Ovary (tissue), 9 donors: ENCODE results near the gene AUTS2. TPM values are rescaled to one million over a fixed set of nuclear protein-coding genes. Genes with fewer than 3 reads are reported as not detected.

Source experiments
- DNase-seq, 5 donors: peaks; one replicate each; pipeline ENCODE4 v3.0.0-alpha.2; 2019 to 2020
- H3K27ac ChIP-seq, 2 donors: fragments of 200-600 bp; one replicate each; pipeline versions ENCODE4 v1.5.1 to v1.8.0; 2019 to 2022
- H3K27me3 ChIP-seq: fragments of 200-600 bp; one replicate; pipeline ENCODE4 v1.8.0; 2022
- H3K36me3 ChIP-seq: fragments of 200-600 bp; sonication (generic); one replicate; pipeline ENCODE4 v1.5.1; 2019
- H3K4me1 ChIP-seq: one replicate; pipeline ENCODE4 v1.8.1; 2013; ENCODE audit warnings: mild to moderate bottlenecking, moderate library complexity; ENCODE audit not compliant: insufficient read depth
- H3K4me3 ChIP-seq: fragments of 200-600 bp; sonication (generic); one replicate; pipeline ENCODE4 v1.5.1; 2017
- H3K9me3 ChIP-seq, 2 donors: fragments of 200-600 bp in 1 of 2; sonication (generic) in 1 of 2; one replicate each; pipeline versions ENCODE4 v1.5.1 to v1.8.1; 2013 to 2019; ENCODE audit warnings: mild to moderate bottlenecking in 1 of 2, moderate library complexity in 1 of 2
- EP300 ChIP-seq: sonication (generic); formaldehyde crosslinking; IDR thresholded peaks from one replicate; pipeline ENCODE4 v1.6.1; 2017; ENCODE audit warnings: antibody characterized with exemption
- POLR2A ChIP-seq: fragments of 450-650 bp; IDR thresholded peaks from one replicate; pipeline ENCODE4 v1.6.1; 2017; ENCODE audit warnings: antibody characterized with exemption, mild to moderate bottlenecking, moderate library complexity
- WGBS, 3 donors: extraction: QIAGEN DNeasy Blood & Tissue Kit in 1 of 3; methylation state at CpG; one replicate each; pipeline versions ENCODE4 v1.1.5 to v1.1.7; 2013 to 2017; 5-methylcytosine and 5-hydroxymethylcytosine counted together
- intact Hi-C, 4 donors: fragments of 100-400 bp; cut with DNase I; formaldehyde crosslinking; loops; one replicate each; pipeline versions ENCODE4 v1.11.0 to v1.15.1; 2022 to 2023
- polyA plus RNA-seq, 2 donors: library from polyadenylated mRNA; stranded (reverse); fragments of 200-250 nt in 1 of 2; fragments of 350-450 nt in 1 of 2; fragmentation: Illumina TruSeq in 1 of 2; extraction: RNeasy Lipid Tissue Mini Kit (QIAGEN cat#74804) in 1 of 2; gene quantifications; one replicate each; pipeline ENCODE4 v1.2.3, GENCODE V29; 2013 to 2014
- total RNA-seq, 7 donors: library from RNA; depleted of rRNA in 2 of 7; stranded (reverse); fragments of >200 nt in 2 of 7; fragmentation: NEBNext Ultra II Directional in 3 of 7; extraction: Animal tissue kit (Norgen Biotek cat#: 25700) in 3 of 7; gene quantifications; one replicate each; pipeline versions ENCODE4 v1.1.0 to v1.2.4, GENCODE V29; 2016 to 2023
- TF ChIP-seq, protein P1 (sequence below), 3 donors: fragments of 450-650 bp in 2 of 3; fragments of 200-600 bp in 1 of 3; IDR thresholded peaks; one replicate each; pipeline versions ENCODE4 v1.5.1 to v1.8.0; 2016 to 2022; ENCODE audit warnings: antibody characterized with exemption in 3 of 3, mild to moderate bottlenecking in 1 of 3
- donor health status: DM: no; HTN: no; CAD: no; lungs with moderate emphysema.
- donor health status: DM: no; HTN: no; CAD: no.
- donor health status: Bipolar disorder and iron deficiency.
- donor health status: DM: yes; HTN: yes; CAD: no.
- donor health status: DM: no; HTN: no; CAD: no.
- donor health status: DM: yes; HTN: yes; CAD: no.

AUTS2 gene
- total and polyA plus RNA-seq, 9 donors, result 18.3 to 60.9 (median 44.9) TPM

DNA sequence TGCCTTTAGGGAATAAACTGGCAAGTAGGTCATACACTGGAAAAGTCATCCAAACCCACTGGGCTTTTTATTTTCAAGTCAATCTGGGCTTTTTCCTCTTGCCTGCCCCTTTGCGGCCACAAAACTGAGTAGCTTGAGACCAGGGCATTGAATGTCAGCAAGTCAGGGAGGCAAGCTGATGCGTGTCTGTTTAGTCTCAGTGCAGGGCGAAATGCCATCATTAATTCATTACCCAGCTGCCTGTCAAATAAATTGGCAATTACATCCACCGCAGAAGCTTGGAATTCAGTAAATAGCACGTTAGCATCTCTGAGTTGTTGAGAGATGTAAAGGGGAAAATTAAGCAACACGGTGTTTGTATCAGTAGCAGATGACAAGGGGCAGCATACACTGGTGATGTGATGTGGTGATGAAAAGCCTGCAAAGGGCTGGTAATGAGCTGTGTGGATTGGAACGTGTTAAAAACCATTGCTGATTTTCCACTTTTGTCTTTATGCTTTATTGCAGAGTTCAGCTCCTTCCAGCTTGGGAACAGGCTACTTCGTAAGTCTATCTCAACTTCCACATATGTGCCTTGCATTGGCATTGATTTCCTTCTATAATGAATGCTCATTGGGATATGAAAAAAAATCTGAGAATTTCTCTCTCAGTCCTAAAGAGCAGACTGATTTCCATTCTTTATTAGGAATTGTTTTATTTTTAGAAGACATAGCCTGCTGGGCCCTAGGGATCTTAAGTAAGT lies 535.9 kb downstream of the AUTS2 start:
- WGBS, 3 donors, result 84 to 87% (median 87%) methylated on average over 8 of the region's 8 CpGs

DNA sequence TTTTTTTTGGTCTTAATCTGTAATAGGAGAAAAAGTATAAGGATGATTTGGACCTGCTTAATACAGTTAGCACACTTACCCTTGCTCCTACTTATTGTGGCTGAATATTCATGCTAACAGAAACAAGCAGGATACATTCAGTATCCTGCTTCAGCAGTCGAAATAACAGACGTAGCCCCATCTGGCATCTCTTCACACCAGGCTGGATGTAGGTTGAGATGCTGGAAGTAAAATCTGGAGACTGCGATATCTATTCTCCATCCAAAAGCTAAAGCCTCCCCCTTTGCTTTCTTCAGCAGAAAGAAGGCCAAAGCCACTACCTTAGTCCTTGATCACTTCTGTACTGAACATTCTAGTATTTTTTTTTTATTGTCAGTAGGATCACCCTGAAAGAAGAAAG lies 537.4 kb downstream of the AUTS2 start:
- no peak for DNase-seq
- no peak for TF ChIP-seq EP300
- TF ChIP-seq, protein P1, sequence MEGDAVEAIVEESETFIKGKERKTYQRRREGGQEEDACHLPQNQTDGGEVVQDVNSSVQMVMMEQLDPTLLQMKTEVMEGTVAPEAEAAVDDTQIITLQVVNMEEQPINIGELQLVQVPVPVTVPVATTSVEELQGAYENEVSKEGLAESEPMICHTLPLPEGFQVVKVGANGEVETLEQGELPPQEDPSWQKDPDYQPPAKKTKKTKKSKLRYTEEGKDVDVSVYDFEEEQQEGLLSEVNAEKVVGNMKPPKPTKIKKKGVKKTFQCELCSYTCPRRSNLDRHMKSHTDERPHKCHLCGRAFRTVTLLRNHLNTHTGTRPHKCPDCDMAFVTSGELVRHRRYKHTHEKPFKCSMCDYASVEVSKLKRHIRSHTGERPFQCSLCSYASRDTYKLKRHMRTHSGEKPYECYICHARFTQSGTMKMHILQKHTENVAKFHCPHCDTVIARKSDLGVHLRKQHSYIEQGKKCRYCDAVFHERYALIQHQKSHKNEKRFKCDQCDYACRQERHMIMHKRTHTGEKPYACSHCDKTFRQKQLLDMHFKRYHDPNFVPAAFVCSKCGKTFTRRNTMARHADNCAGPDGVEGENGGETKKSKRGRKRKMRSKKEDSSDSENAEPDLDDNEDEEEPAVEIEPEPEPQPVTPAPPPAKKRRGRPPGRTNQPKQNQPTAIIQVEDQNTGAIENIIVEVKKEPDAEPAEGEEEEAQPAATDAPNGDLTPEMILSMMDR (IDR thresholded peaks at IDR 0.05), result no peak
- no peak for TF ChIP-seq POLR2A
- no peak overlapping the region for H3K4me3 ChIP-seq
- H3K36me3 ChIP-seq, result no peaks in the 10 kb centered on the region
- intact Hi-C loops, result no loop called here
- no peaks in the 10 kb centered on the region for H3K27me3 ChIP-seq
- no peaks in the 10 kb centered on the region for H3K4me1 ChIP-seq
- 80 to 86% (median 83%) methylated on average over 3 of the region's 3 CpGs for WGBS, 3 donors
- no peaks in the 10 kb centered on the region for H3K9me3 ChIP-seq
- no peak overlapping the region for H3K27ac ChIP-seq

More for the DNA sequence above, 535.9 kb downstream of the AUTS2 start:
- intact Hi-C loops, result no loop called here
- Histone ChIP-seq H3K27ac (no peak overlapping the region), H3K36me3 (no peaks in the 10 kb centered on the region), H3K4me3 (no peak overlapping the region), H3K9me3 (no peaks in the 10 kb centered on the region), H3K4me1 (no peaks in the 10 kb centered on the region), H3K27me3 (no peaks in the 10 kb centered on the region)
- no peak for DNase-seq
- TF ChIP-seq POLR2A (no peak), EP300 (no peak)
- TF ChIP-seq, protein P1 (IDR thresholded peaks at IDR 0.05), result no peak

DNA sequence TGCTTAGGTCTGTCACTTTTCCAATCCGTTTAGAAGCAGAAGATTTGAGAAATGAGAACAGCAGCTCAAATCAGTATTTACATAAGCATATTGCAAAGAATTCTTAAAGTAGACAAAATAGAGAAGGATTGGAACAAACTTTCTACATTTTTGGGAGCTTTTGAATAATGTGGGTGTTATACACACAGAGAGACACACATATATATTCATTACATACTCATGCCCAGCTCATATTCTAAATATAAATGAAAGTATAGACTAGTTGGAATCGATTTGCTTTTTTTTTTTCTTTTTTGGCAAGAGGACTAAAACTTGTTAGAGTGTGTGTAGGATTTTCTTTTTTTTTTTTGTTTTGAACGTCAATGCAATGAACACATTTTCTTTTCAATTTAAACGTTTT lies 538.9 kb downstream of the AUTS2 start:
- Histone ChIP-seq H3K27me3 (no peaks in the 10 kb centered on the region), H3K36me3 (no peaks in the 10 kb centered on the region), H3K4me3 (no peak overlapping the region), H3K27ac (no peak overlapping the region), H3K9me3 (no peaks in the 10 kb centered on the region), H3K4me1 (no peaks in the 10 kb centered on the region)
- 21 to 45% (median 34%) methylated on average over 4 of the region's 4 CpGs for WGBS, 3 donors
- no peak for TF ChIP-seq POLR2A
- TF ChIP-seq, protein P1 (IDR thresholded peaks at IDR 0.05), result no peak
- no peak for TF ChIP-seq EP300
- intact Hi-C loops, result no loop called here
- DNase-seq, result no peak

- no peak overlapping the region for H3K27ac ChIP-seq
- WGBS, 3 donors, result 80 to 84% (median 83%) methylated on average over 4 of the region's 4 CpGs
- no peaks in the 10 kb centered on the region for H3K27me3 ChIP-seq
- H3K4me3 ChIP-seq, result no peak overlapping the region
- TF ChIP-seq, protein P1 (IDR thresholded peaks at IDR 0.05), result no peak
- TF ChIP-seq POLR2A, result no peak
- TF ChIP-seq EP300, result no peak
- no peak for DNase-seq
- H3K9me3 ChIP-seq, result no peaks in the 10 kb centered on the region
- intact Hi-C loops, result no loop called here
- H3K4me1 ChIP-seq, result no peaks in the 10 kb centered on the region
- no peaks in the 10 kb centered on the region for H3K36me3 ChIP-seq
Measured at GRCh38 chr7:70142247-70142932, 544.1 kb downstream of the AUTS2 start.
